ENCODE data around the gene B3GNT4. TPM values are rescaled to one million over a fixed set of nuclear protein-coding genes. Genes with fewer than 3 reads are reported as not detected.
A peak's percentile ranks its signal among the peaks of the same experiment; 100 is the strongest.
"Not testable (repeated sequence)": the region's sequence is repeated elsewhere in the genome, so short reads cannot be mapped to it uniquely, and the experiment has no call there.

Gene B3GNT4
- total RNA-seq, 2 donors from 2014 or later = 0.90 TPM; not detected in 1

- Mint-ChIP-seq H3K36me3 (no peaks in the 10 kb centered on the region), H3K27ac (no peak overlapping the region), H3K4me1 (ENCODE audit: low read depth in 2 of 2) (peaks cover 9 to 16% of the 10 kb centered on the region in 2 donors), H3K4me3 (no peak overlapping the region), H3K9me3 (no peaks in the 10 kb centered on the region), H3K27me3 (peaks cover 0 to 2% of the 10 kb centered on the region in 2 donors)
- no peak for DNase-seq (ENCODE audit: low spot score)
- ATAC-seq = no peak
Observed at GRCh38 chr12:122195405-122195804, 8.1 kb upstream of the B3GNT4 start.

- peak overlapping the region; percentile 72 to 82 for H3K27ac Mint-ChIP-seq
- ATAC-seq = no peak
- H3K4me1 Mint-ChIP-seq (ENCODE audit: low read depth in 2 of 2) = peaks cover 9 to 16% of the 10 kb centered on the region in 2 donors
- peak; percentile 5 for DNase-seq (ENCODE audit: low spot score)
- peak overlapping the region; percentile 52 for H3K4me3 Mint-ChIP-seq
- H3K36me3 Mint-ChIP-seq = no peaks in the 10 kb centered on the region
- H3K27me3 Mint-ChIP-seq = peaks cover 0 to 6% of the 10 kb centered on the region in 2 donors
- H3K9me3 Mint-ChIP-seq = no peaks in the 10 kb centered on the region
Observed at GRCh38 chr12:122197612-122197966, 5.9 kb upstream of the B3GNT4 start.

DNA sequence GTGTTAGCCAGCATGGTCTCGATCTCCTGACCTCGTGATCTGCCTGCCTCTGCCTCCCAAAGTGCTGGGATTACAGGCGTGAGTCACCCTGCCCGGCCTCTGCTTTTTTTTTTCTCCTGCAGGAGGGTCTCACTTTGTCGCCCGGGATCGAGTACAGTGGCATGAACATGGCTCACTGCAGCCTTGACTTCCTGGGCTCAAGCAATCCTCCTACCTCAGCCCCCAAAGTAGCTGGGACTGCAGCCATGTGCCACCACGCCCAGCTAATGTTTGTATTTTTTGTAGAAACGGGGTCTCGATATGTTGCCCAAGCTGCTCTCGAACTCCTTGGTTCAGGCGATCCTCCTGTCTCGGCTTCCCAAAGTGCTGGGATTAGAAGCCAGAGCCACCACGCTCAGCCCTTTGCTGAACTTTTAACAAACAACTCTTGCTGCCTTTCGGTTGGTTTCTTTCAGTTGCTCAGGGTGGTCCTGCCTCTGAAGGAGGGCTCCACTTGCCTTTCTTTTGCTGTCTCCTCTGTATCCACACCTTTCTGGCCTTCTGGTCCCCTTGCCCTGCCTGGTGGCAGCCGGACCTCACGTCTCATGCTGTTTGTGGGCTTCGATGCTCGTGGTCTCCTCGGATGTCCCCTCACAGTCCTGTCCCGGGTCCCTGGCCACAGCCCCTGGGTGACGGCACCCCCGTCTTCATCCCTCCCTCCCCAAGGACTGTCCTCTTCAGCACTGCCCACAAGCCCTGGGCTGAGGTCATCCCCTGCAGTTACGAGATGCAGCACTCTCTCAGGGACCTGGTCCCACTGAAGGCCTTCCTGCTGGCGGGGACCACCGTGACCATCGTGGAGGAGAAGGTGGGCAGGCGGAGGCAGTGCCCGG, 3.8 kb upstream of the B3GNT4 start:
- Mint-ChIP-seq H3K4me1 (ENCODE audit: low read depth in 2 of 2) (peaks cover 9 to 21% of the 10 kb centered on the region in 2 donors), H3K27me3 (peaks cover 3 to 11% of the 10 kb centered on the region in 2 donors), H3K27ac (no peak overlapping the region), H3K4me3 (no peak overlapping the region), H3K36me3 (no peaks in the 10 kb centered on the region), H3K9me3 (no peaks in the 10 kb centered on the region)
- peak; percentile 44 for DNase-seq (ENCODE audit: low spot score)
- ATAC-seq = no peak

GRCh38 chr12:122200541-122201175, 2.9 kb upstream of the B3GNT4 start:
- peaks cover 11 to 17% of the 10 kb centered on the region in 2 donors for H3K27me3 Mint-ChIP-seq

GRCh38 chr12:122201381-122201780, 2.1 kb upstream of the B3GNT4 start:
- H3K27ac Mint-ChIP-seq = no peak overlapping the region
- no peaks in the 10 kb centered on the region for H3K9me3 Mint-ChIP-seq
- no peak for ATAC-seq

More at GRCh38 chr12:122200541-122201175, 2.9 kb upstream of the B3GNT4 start:
- no peaks in the 10 kb centered on the region for H3K9me3 Mint-ChIP-seq
- H3K27ac Mint-ChIP-seq = no peak overlapping the region
- peak; percentile 59 for DNase-seq (ENCODE audit: low spot score)
- no peaks in the 10 kb centered on the region for H3K36me3 Mint-ChIP-seq
- H3K4me3 Mint-ChIP-seq = no peak overlapping the region
- no peak for ATAC-seq
- peaks cover 14 to 26% of the 10 kb centered on the region in 2 donors for H3K4me1 Mint-ChIP-seq (ENCODE audit: low read depth in 2 of 2)

DNA sequence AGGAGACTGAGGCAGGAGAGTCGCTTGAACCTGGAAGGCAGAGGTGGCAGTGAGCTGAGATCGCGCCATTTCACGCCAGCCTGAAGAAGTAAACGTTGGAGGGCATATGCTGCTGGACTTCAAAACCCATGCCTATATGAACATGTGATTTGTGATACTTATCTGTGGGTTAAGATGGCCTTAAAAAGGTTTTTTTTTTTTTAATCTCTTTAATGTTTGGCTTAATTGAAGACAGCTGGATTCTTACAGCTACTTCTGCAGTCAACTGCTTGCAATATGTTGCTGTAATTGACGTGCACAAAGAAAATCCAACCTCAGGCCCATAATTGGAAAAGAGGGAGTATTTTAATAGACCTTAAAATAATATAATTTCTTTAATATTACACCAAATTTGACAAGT, 1.5 kb upstream of the B3GNT4 start:
- H3K4me3 Mint-ChIP-seq = no peak overlapping the region
- DNase-seq (ENCODE audit: low spot score) = no peak
- H3K9me3 Mint-ChIP-seq = no peaks in the 10 kb centered on the region
- H3K36me3 Mint-ChIP-seq = no peaks in the 10 kb centered on the region
- no peak overlapping the region for H3K27ac Mint-ChIP-seq
- no peak for ATAC-seq
- H3K27me3 Mint-ChIP-seq = peaks cover 11 to 17% of the 10 kb centered on the region in 2 donors
- H3K4me1 Mint-ChIP-seq (ENCODE audit: low read depth in 2 of 2) = peaks cover 14 to 26% of the 10 kb centered on the region in 2 donors

More at GRCh38 chr12:122201381-122201780, 2.1 kb upstream of the B3GNT4 start:
- peak; percentile 51 for DNase-seq (ENCODE audit: low spot score)
- H3K4me3 Mint-ChIP-seq = no peak overlapping the region
- H3K4me1 Mint-ChIP-seq (ENCODE audit: low read depth in 2 of 2) = peaks cover 14 to 26% of the 10 kb centered on the region in 2 donors
- no peaks in the 10 kb centered on the region for H3K36me3 Mint-ChIP-seq
- peaks cover 11 to 17% of the 10 kb centered on the region in 2 donors for H3K27me3 Mint-ChIP-seq

DNA sequence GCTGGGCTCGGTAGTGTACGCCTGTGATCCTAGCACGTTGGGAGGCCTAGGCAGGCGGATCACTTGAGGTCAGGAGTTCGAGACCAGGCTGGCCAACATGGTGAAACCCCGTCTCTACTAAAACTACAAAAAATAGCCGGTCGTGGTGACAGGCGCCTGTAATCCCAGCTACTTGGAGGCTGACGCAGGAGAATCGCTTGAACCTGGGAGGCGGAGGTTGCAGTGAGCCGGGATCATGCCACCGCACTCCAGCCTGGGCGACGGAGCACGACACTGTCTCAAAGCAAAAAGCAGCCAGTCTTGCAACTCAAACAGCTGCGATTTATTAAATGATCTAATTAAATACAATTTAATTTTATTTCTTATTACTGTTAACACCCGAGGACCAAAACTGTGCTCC, 698 bp upstream of the B3GNT4 start:
- H3K9me3 Mint-ChIP-seq, H3K27ac Mint-ChIP-seq: not testable (repeated sequence)
- peaks cover 11 to 17% of the 10 kb centered on the region in 2 donors for H3K27me3 Mint-ChIP-seq

DNA sequence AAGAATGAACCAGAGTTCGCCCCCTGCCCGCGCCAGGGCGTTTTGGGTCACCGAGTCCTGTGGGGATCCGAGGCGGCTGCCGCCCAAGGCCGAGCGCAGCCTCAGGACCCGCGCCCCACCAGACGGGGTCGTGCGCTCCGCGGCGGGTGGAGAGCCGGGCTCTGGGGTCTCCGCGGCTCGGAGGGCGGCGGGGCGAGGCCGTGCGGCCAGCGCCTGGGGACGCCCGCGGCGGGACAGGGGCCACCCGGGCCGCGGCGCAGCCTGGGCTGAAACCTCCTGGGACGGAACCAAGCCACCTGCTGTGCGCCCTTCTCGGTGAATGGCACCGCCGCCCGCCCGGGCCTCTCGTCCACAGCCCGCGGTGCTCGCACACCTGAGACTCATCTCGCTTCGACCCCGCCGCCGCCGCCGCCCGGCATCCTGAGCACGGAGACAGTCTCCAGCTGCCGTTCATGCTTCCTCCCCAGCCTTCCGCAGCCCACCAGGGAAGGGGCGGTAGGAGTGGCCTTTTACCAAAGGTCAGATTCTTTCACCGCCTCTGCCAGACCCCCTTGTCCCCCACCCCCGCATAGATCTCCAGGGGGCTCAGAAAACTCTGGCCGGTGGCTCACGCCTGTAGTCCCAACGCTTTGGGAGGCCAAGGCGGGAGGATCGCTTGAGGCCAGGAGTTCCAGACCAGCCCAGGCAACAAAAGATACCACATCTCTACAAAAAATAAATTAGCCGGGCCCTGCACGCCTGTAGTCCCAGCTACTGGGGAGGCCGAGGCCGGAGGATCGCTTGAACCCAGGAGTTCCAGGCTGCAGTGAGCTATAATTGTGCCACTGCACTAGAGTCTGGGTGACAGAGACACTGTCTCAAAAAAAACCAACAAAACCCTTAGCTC, 901 bp downstream of the B3GNT4 start:
- no peak for DNase-seq (ENCODE audit: low spot score)
- peaks cover 11 to 17% of the 10 kb centered on the region in 2 donors for H3K27me3 Mint-ChIP-seq
- no peaks in the 10 kb centered on the region for H3K9me3 Mint-ChIP-seq
- peak overlapping the region; percentile 78 for H3K4me3 Mint-ChIP-seq
- peak; percentile 2 to 12 for ATAC-seq
- peak overlapping the region in 1 of 2 donors; percentile 21 for H3K27ac Mint-ChIP-seq
- peaks cover 7% of the 10 kb centered on the region for H3K36me3 Mint-ChIP-seq
- H3K4me1 Mint-ChIP-seq (ENCODE audit: low read depth in 2 of 2) = peaks cover 5 to 13% of the 10 kb centered on the region in 2 donors

More for the DNA sequence above, 698 bp upstream of the B3GNT4 start:
- peaks cover 9 to 18% of the 10 kb centered on the region in 2 donors for H3K4me1 Mint-ChIP-seq (ENCODE audit: low read depth in 2 of 2)
- H3K4me3 Mint-ChIP-seq = peak overlapping the region; percentile 75
- DNase-seq (ENCODE audit: low spot score); H3K36me3 Mint-ChIP-seq; ATAC-seq: not testable (repeated sequence)

GRCh38 chr12:122205053-122205925, 1.8 kb downstream of the B3GNT4 start:
- Mint-ChIP-seq H3K4me1 (ENCODE audit: low read depth in 2 of 2) (peaks cover 5 to 13% of the 10 kb centered on the region in 2 donors), H3K27me3 (peaks cover 11 to 15% of the 10 kb centered on the region in 2 donors), H3K9me3 (no peaks in the 10 kb centered on the region), H3K27ac (peak overlapping the region in 1 of 2 donors; percentile 21), H3K4me3 (peak overlapping the region; percentile 78), H3K36me3 (peaks cover 11% of the 10 kb centered on the region)
- no peak for DNase-seq (ENCODE audit: low spot score)
- no peak for ATAC-seq

DNA sequence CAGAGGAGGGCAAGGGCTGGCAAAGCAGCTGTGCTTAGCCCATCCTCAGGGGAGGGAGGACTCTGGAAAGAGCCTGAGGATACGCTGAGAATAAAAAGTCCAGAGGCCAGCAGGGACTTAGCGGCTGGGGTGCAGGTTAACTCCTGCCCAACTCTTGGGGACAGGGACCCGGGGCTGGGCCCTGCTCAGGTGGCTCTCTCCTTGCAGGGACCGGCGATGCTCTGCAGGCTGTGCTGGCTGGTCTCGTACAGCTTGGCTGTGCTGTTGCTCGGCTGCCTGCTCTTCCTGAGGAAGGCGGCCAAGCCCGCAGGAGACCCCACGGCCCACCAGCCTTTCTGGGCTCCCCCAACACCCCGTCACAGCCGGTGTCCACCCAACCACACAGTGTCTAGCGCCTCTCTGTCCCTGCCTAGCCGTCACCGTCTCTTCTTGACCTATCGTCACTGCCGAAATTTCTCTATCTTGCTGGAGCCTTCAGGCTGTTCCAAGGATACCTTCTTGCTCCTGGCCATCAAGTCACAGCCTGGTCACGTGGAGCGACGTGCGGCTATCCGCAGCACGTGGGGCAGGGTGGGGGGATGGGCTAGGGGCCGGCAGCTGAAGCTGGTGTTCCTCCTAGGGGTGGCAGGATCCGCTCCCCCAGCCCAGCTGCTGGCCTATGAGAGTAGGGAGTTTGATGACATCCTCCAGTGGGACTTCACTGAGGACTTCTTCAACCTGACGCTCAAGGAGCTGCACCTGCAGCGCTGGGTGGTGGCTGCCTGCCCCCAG, 2.8 kb downstream of the B3GNT4 start:
- no peak overlapping the region for H3K27ac Mint-ChIP-seq
- DNase-seq (ENCODE audit: low spot score) = no peak
- no peaks in the 10 kb centered on the region for H3K9me3 Mint-ChIP-seq
- peaks cover 11% of the 10 kb centered on the region for H3K36me3 Mint-ChIP-seq
- ATAC-seq = no peak
- H3K27me3 Mint-ChIP-seq = peaks cover 11 to 15% of the 10 kb centered on the region in 2 donors
- H3K4me3 Mint-ChIP-seq = no peak overlapping the region
- peaks cover 5 to 13% of the 10 kb centered on the region in 2 donors for H3K4me1 Mint-ChIP-seq (ENCODE audit: low read depth in 2 of 2)

- Mint-ChIP-seq H3K4me1 (ENCODE audit: low read depth in 2 of 2) (peaks cover 5 to 13% of the 10 kb centered on the region in 2 donors), H3K4me3 (no peak overlapping the region), H3K36me3 (peaks cover 12% of the 10 kb centered on the region), H3K27me3 (peaks cover 11 to 12% of the 10 kb centered on the region in 2 donors), H3K9me3 (no peaks in the 10 kb centered on the region), H3K27ac (no peak overlapping the region)
- ATAC-seq (no peak), DNase-seq (ENCODE audit: low spot score) (no peak)
Observed at GRCh38 chr12:122206976-122207375, 3.5 kb downstream of the B3GNT4 start.

DNA sequence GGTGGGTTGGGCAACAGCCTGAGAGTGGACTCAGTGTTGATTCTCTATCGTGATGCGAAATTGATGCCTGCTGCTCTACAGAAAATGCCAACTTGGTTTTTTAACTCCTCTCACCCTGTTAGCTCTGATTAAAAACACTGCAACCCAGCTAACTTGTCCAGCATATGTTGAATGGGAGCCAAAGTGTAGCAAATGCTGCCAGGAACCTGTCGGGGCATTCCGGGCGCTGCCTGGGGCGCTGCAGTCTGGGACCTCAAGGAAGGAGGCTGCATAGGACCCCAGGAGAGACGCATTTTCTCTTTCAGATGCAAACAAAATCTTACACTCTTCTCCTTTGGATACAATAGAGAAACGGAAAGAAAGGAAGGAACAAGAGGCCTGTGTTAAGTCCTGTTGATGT, 3.9 kb downstream of the B3GNT4 start:
- H3K36me3 Mint-ChIP-seq = peaks cover 16% of the 10 kb centered on the region
- peaks cover 11 to 12% of the 10 kb centered on the region in 2 donors for H3K27me3 Mint-ChIP-seq
- H3K4me1 Mint-ChIP-seq (ENCODE audit: low read depth in 2 of 2) = peaks cover 5 to 13% of the 10 kb centered on the region in 2 donors
- no peak for ATAC-seq
- H3K9me3 Mint-ChIP-seq = no peaks in the 10 kb centered on the region
- H3K27ac Mint-ChIP-seq = no peak overlapping the region
- DNase-seq (ENCODE audit: low spot score) = no peak
- no peak overlapping the region for H3K4me3 Mint-ChIP-seq

All from natural killer cell treated with Interleukin-12 subunit alpha and Interleukin-12 subunit beta and Interleukin-15 and Interleukin-18, amount 100 ng/mL, for 72 hours (primary cell).